CD14-positive monocyte (primary cell): ENCODE results near the gene GPR21. TPM values are rescaled to one million over a fixed set of nuclear protein-coding genes. Genes with fewer than 3 reads are reported as not detected.

ENCODE experiments used
- DNase-seq, 3 donors: peaks; one replicate each; pipeline ENCODE4 v3.0.0-alpha.2; 2011 to 2022
- H2AFZ ChIP-seq: 2 replicates; pipeline ENCODE4 v1.6.0; 2012; ENCODE audit warnings: mild to moderate bottlenecking, low read depth, low read length, inconsistent platforms; ENCODE audit not compliant: insufficient read depth, poor library complexity, severe bottlenecking
- H3K27ac ChIP-seq, 2 donors: 1 replicate in 1 of 2; 2 replicates in 1 of 2; pipeline ENCODE4 v1.5.1; 2012 to 2013; ENCODE audit warnings: low read length in 2 of 2, control low read depth in 1 of 2, inconsistent platforms in 1 of 2, low read depth in 1 of 2, mild to moderate bottlenecking in 1 of 2
- H3K27me3 ChIP-seq, 2 donors: one replicate each; pipeline versions ENCODE4 v1.6.0 to v1.6.1; 2011 to 2013; ENCODE audit warnings: low read length in 2 of 2; ENCODE audit not compliant: control insufficient read depth in 2 of 2, insufficient read depth in 2 of 2
- H3K36me3 ChIP-seq, 2 donors: replicated peaks in 1 of 2; 1 replicate in 1 of 2; 2 replicates in 1 of 2; pipeline versions ENCODE4 v1.5.1 to v1.6.1; 2012 to 2013; ENCODE audit warnings: low read length in 2 of 2, control low read depth in 1 of 2, inconsistent platforms in 1 of 2, mild to moderate bottlenecking in 1 of 2; ENCODE audit not compliant: insufficient read depth in 2 of 2, control insufficient read depth in 1 of 2
- H3K4me1 ChIP-seq, 2 donors: 1 replicate in 1 of 2; 2 replicates in 1 of 2; pipeline versions ENCODE4 v1.5.1 to v1.6.1; 2012 to 2013; ENCODE audit warnings: low read length in 2 of 2, control low read depth in 1 of 2, inconsistent platforms in 1 of 2, mild to moderate bottlenecking in 1 of 2, moderate library complexity in 1 of 2; ENCODE audit not compliant: insufficient read depth in 2 of 2, control insufficient read depth in 1 of 2
- H3K4me2 ChIP-seq: replicated peaks from 2 replicates; pipeline ENCODE3; 2012; ENCODE audit warnings: low read length, moderate library complexity, mild to moderate bottlenecking; ENCODE audit not compliant: poor library complexity, severe bottlenecking; ENCODE audit errors: extremely low read depth
- H3K4me3 ChIP-seq, 3 experiments: fragments of 200-600 bp in 1 of 3; sonication (generic) in 1 of 3; replicated peaks in 1 of 3; 1 replicate in 2 of 3; 2 replicates in 1 of 3; pipeline ENCODE4 v1.5.1; 2011 to 2013; ENCODE audit warnings: low read length in 3 of 3, mild to moderate bottlenecking in 3 of 3, control low read depth in 2 of 3, low read depth in 2 of 3, inconsistent platforms in 1 of 3, moderate library complexity in 1 of 3
- H3K79me2 ChIP-seq: 2 replicates; pipeline ENCODE4 v1.6.0; 2012; ENCODE audit warnings: mild to moderate bottlenecking, control low read depth, inconsistent platforms, low read length, moderate library complexity; ENCODE audit not compliant: insufficient read depth
- H3K9ac ChIP-seq: 2 replicates; pipeline ENCODE4 v1.6.0; 2017; ENCODE audit warnings: low read length, mild to moderate bottlenecking; ENCODE audit not compliant: insufficient read depth, poor library complexity, severe bottlenecking
- H3K9me3 ChIP-seq, 2 donors: replicated peaks in 1 of 2; 1 replicate in 1 of 2; 2 replicates in 1 of 2; pipeline versions ENCODE4 v1.5.1 to v1.6.1; 2012 to 2013; ENCODE audit warnings: low read length in 2 of 2, control low read depth in 1 of 2; ENCODE audit not compliant: control insufficient read depth in 1 of 2, insufficient read depth in 1 of 2
- H4K20me1 ChIP-seq: 2 replicates; pipeline ENCODE4 v1.6.0; 2012; ENCODE audit warnings: mild to moderate bottlenecking, low read length, control low read depth, moderate library complexity; ENCODE audit not compliant: insufficient read depth
- H3K27ac Mint-ChIP-seq, 7 donors: one replicate each; pipeline ENCODE4 v1.8.0; 2020; ENCODE audit warnings: mild to moderate bottlenecking in 7 of 7, mixed read lengths in 7 of 7, moderate library complexity in 6 of 7, inconsistent platforms in 2 of 7
- H3K27me3 Mint-ChIP-seq, 3 donors: one replicate each; pipeline ENCODE4 v1.8.0; 2021 to 2022; ENCODE audit warnings: low read depth in 3 of 3, mild to moderate bottlenecking in 3 of 3, mixed read lengths in 3 of 3, moderate library complexity in 3 of 3, inconsistent platforms in 1 of 3
- H3K36me3 Mint-ChIP-seq, 2 donors: one replicate each; pipeline ENCODE4 v1.8.0; 2020; ENCODE audit warnings: mixed read lengths in 2 of 2, inconsistent platforms in 1 of 2, mild to moderate bottlenecking in 1 of 2
- H3K4me1 Mint-ChIP-seq: one replicate; pipeline ENCODE4 v1.8.0; 2020; ENCODE audit warnings: mild to moderate bottlenecking, mixed read lengths
- H3K4me3 Mint-ChIP-seq, 2 donors: one replicate each; pipeline ENCODE4 v1.8.0; 2020; ENCODE audit warnings: mild to moderate bottlenecking in 2 of 2, mixed read lengths in 2 of 2, moderate library complexity in 1 of 2
- H3K9me3 Mint-ChIP-seq, 7 donors: one replicate each; pipeline ENCODE4 v1.8.0; 2020 to 2022; ENCODE audit warnings: mixed read lengths in 7 of 7, mild to moderate bottlenecking in 6 of 7, moderate library complexity in 6 of 7, inconsistent platforms in 2 of 7
- WGBS: methylation state at CpG from one replicate; pipeline ENCODE4 v1.1.5; 2013; ENCODE audit warnings: missing lambda C conversion rate; ENCODE audit not compliant: insufficient coverage; 5-methylcytosine and 5-hydroxymethylcytosine counted together
- intact Hi-C, 2 donors: fragments of 100-400 bp; cut with micrococcal nuclease; formaldehyde crosslinking; loops; one replicate each; pipeline versions ENCODE4 v1.15.0 to v1.15.1; 2023
- polyA plus RNA-seq, 3 donors: library from polyadenylated mRNA; depleted of rRNA in 1 of 3; unstranded in 2 of 3; stranded (reverse) in 1 of 3; fragments of 300-500 nt in 2 of 3; fragments of >200 nt in 1 of 3; fragmentation: Illumina TruSeq in 2 of 3; gene quantifications; 1 replicate in 2 of 3; 2 replicates in 1 of 3; pipeline ENCODE4 v1.2.3, GENCODE V29; 2012 to 2021
- TF ChIP-seq, protein P1 (sequence below): fragments of 200-600 bp; IDR thresholded peaks from one replicate; pipeline ENCODE4 v1.8.0; 2022; ENCODE audit warnings: antibody characterized with exemption, mild to moderate bottlenecking

Gene GPR21
- polyA plus RNA-seq, 3 donors: 0.39 TPM; not detected in 2

DNA sequence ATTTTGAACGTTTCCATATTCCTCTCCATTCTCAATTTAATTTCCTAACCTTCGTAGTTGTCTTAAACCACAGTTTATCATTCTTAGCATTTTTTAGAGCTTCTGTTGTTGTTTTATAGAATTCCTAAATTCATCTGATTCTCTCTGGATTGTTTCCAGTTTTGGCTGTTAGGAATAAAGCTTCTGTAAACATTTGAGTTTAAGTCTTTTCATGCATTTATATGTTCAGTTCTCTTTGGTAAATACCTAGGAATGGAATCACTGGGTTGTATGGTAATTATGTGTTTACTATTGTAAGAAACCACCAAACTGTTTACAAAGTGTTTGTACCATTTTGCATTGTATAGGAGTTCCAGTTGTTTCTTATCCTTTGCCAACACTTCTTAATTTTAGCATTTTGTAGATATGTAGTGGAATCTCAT, 29.7 kb downstream of the GPR21 start:
- no peak overlapping the region for H3K4me3 ChIP-seq
- H3K9me3 ChIP-seq: no peaks in the 10 kb centered on the region
- no peak overlapping the region for H3K9ac ChIP-seq
- Mint-ChIP-seq H3K27me3 (no peaks in the 10 kb centered on the region), H3K9me3 (no peaks in the 10 kb centered on the region), H3K4me3 (no peak overlapping the region), H3K36me3 (peaks cover 44 to 46% of the 10 kb centered on the region in 2 donors), H3K27ac (no peak overlapping the region), H3K4me1 (no peaks in the 10 kb centered on the region)
- H2AFZ ChIP-seq: no peak overlapping the region
- peaks cover 34 to 65% of the 10 kb centered on the region in 2 donors for H3K36me3 ChIP-seq
- no peak overlapping the region for H3K4me2 ChIP-seq
- no peak for DNase-seq
- H4K20me1 ChIP-seq: no peaks in the 10 kb centered on the region
- WGBS: no CpG with 5 or more reads among the region's 2 CpGs
- no peaks in the 10 kb centered on the region for H3K27me3 ChIP-seq
- H3K27ac ChIP-seq: no peak overlapping the region
- TF ChIP-seq, protein P1, sequence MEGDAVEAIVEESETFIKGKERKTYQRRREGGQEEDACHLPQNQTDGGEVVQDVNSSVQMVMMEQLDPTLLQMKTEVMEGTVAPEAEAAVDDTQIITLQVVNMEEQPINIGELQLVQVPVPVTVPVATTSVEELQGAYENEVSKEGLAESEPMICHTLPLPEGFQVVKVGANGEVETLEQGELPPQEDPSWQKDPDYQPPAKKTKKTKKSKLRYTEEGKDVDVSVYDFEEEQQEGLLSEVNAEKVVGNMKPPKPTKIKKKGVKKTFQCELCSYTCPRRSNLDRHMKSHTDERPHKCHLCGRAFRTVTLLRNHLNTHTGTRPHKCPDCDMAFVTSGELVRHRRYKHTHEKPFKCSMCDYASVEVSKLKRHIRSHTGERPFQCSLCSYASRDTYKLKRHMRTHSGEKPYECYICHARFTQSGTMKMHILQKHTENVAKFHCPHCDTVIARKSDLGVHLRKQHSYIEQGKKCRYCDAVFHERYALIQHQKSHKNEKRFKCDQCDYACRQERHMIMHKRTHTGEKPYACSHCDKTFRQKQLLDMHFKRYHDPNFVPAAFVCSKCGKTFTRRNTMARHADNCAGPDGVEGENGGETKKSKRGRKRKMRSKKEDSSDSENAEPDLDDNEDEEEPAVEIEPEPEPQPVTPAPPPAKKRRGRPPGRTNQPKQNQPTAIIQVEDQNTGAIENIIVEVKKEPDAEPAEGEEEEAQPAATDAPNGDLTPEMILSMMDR: no peak
- no peaks in the 10 kb centered on the region for H3K79me2 ChIP-seq
- intact Hi-C loops: no loop called here
- no peaks in the 10 kb centered on the region for H3K4me1 ChIP-seq

DNA sequence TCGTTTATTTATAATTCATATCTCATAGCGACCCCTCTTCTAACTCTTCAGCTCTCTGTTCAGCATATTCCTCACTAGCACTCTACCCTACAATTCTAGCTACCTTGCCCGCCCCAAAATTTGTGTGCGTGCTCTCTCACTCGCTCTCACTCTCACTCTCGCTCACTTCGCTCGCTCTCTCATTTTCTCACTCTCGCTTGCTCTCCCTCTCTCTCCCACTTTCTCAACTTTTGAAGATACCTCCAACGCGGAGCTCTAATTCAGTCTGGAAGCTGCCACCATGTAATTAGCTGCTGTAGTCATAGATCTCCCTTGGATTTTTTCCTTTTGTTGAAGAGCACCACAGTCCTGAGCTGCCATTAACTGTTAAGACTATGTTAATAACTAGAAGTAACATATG, 30.4 kb downstream of the GPR21 start:
- H3K4me3 Mint-ChIP-seq: no peak overlapping the region
- 90% methylated on average over 6 of the region's 11 CpGs for WGBS
- Histone ChIP-seq H3K4me2 (no peak overlapping the region), H3K27ac (no peak overlapping the region), H4K20me1 (no peaks in the 10 kb centered on the region), H3K27me3 (no peaks in the 10 kb centered on the region), H3K79me2 (no peaks in the 10 kb centered on the region), H3K9me3 (no peaks in the 10 kb centered on the region), H3K9ac (no peak overlapping the region), H3K4me3 (no peak overlapping the region), H2AFZ (no peak overlapping the region), H3K4me1 (no peaks in the 10 kb centered on the region), H3K36me3 (peaks cover 38 to 67% of the 10 kb centered on the region in 2 donors)
- no peaks in the 10 kb centered on the region for H3K4me1 Mint-ChIP-seq
- TF ChIP-seq, protein P1: no peak
- DNase-seq: no peak
- H3K27ac Mint-ChIP-seq: no peak overlapping the region
- H3K9me3 Mint-ChIP-seq: no peaks in the 10 kb centered on the region
- intact Hi-C loops: no loop called here
- no peaks in the 10 kb centered on the region for H3K27me3 Mint-ChIP-seq
- H3K36me3 Mint-ChIP-seq: peaks cover 47 to 48% of the 10 kb centered on the region in 2 donors
